ENCODE results near the gene TMIGD1.

TMIGD1 gene

GRCh38 chr17:30275911-30276310 is 57.9 kb downstream of the TMIGD1 start:
- no peak for DNase-seq

- DNase-seq: no peak
Observed at GRCh38 chr17:30274887-30275286, 59.0 kb downstream of the TMIGD1 start.

- DNase-seq: no peak
Observed at GRCh38 chr17:30273373-30273772, 60.5 kb downstream of the TMIGD1 start.

GRCh38 chr17:30271102-30271501 is 62.8 kb downstream of the TMIGD1 start:
- no peak for DNase-seq

- DNase-seq: no peak
Observed at GRCh38 chr17:30267625-30268024, 66.2 kb downstream of the TMIGD1 start.

Measured in stimulated activated CD4-positive, alpha-beta T cell treated with anti-CD3 and anti-CD28 coated beads, Interleukin-4, amount 100 ng/mL, for 1 hour (primary cell).